NCI-H226 (cell line): ENCODE data around the gene LTO1.
"Not testable (repeated sequence)": the region's sequence is repeated elsewhere in the genome, so short reads cannot be mapped to it uniquely, and the experiment has no call there.

Experiments
- DNase-seq: peaks from one replicate; pipeline ENCODE4 v3.0.0-alpha.2; 2015

LTO1 gene

DNA sequence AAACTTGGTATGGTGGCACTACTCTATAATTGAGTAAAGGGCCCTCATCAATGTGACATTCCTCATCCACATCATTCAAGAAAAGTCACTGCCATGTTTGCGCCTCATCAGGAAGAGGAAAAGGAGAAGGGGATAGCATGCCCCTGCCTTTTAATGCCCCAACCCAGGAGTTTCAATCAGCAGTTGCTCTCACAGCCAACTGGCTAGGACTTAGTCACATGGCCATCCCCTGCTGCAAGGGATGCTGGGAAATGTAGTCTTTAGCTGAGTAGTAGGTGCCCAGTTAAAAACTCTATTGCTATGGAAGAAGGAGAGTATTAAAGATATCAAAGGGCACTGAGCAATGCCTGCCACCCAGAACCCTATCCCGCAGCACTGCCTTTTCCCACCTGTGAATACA lies 45.1 kb downstream of the LTO1 start:
- DNase-seq = no peak

DNA sequence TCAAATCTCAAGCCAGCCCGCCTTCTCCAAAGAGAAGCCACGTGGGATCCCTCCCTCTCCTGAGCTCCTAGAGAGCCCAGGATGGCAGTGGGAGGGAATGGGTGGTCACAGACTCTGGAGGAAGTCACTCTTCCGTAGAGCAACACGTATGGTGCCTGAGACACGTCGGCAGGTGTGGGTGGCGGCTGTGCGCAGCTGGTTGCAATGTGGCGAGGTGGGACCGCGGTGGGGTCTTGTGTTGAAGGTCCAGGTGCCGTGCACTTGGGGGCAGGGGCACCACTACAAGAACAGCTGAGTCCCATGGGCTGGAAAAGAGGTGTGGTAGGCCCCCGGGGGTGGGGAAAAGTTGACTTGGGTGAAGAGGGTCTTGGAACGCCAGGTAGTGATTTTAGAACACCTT lies 47.6 kb downstream of the LTO1 start:
- no peak for DNase-seq

DNA sequence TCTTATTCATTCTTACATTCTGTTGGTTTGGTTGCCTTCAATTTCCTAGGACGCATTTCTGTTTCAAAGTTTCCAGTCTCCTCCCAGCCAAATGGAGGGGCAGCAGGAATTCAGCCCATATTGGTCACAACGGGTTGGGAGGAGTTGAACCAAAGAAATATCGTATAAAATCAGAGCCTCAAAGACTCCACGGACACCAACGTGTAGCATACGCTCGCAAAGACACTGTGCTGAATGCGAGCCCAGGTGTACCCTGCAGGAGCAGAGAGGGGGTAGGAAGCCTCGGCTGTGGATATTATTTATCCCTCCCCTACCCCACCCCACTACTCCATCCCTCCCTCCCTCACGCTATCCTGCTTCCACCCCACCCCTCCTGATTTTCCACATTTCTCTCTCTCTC lies 49.7 kb downstream of the LTO1 start:
- no peak for DNase-seq

DNA sequence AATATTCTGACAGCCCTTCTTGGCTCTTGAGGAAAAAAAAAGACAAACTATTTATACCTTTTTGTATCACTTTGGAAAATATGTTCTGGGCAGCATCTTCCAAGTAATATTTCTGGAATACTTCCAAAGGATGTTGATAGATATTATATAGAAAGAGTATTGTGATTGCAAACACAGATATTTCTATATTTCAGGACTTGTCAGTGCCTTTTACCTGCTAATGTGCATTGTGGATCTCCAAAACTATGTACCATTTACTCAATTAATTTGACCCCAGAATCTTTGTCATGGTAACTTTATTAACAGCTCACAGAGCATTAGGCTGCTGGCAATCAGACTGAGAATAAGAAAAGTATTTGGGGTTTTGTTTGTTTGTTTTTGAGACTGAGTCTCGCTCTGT lies 50.9 kb downstream of the LTO1 start:
- DNase-seq = no peak

GRCh38 chr11:69622097-69622681 lies 53.0 kb downstream of the LTO1 start:
- not testable (repeated sequence) for DNase-seq

DNA sequence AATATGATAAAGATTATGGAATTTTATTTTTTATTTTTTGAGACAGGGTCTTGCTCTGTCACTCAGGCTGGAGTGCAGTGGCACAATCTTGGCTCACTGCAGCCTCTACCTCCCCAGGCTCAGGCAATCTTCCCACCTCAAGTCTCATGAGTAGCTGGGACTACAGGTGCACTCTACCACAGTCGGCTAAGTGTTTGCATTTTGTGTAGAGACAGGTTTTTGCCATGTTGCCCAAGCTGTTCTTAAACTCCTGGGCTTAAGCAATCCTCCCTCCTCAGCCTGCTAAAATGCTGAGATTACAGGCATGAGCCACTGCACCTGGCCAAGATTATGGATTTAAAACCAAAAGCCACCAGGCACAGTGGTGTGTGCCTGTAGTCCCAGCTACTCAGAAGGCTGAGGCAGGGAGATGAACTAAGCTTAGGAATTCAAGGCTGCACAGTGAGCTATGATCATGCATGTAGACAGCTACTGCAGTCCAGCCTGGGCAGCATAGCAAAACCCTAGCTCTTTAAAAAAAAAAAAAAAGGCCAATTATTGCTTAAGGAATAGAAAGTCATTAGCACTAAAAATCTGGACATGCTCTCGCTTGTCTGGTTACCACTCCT lies 54.4 kb downstream of the LTO1 start:
- no peak for DNase-seq

DNA sequence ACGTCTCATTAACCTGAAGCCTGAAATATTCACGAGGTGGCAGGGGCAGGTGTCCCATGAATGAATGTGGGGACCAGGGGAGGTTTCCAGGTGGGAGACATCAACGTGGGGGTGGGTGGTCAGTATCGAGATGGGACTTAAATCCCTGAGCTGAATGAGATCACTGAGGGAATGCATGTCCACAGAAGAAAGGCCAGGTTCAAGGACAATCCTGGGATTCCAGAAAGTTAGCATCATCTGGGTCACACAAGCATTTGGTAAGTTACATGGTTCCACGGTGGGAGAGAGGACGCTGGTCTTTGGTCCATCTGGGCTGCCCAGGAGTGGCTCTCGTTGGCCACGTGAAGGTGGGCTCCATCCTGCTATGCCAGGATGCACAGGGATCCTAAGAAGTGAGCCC lies 56.9 kb downstream of the LTO1 start:
- no peak for DNase-seq

DNA sequence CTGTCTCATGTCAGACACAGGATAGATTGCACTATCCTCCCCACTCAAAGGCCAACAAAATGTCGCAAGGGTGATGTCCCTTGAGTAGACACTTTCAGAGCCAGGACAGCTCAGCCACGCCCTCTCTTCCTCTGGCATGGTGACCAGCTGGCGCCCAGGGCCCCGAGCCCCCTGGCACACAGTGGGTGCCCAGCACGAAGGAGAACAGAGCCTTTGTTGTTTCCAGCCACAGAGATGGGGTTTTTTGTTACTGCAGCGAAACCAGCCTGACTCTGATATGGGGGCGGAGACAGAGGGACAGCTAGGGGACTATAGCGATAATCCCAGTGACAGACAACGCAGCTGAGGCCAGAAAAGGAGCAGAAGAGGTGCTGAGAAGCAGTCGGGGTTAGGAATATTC lies 57.5 kb downstream of the LTO1 start:
- DNase-seq = no peak

- no peak for DNase-seq
Measured at GRCh38 chr11:69617220-69617619, 57.9 kb downstream of the LTO1 start.
